RPMI8226 (cell line): ENCODE results near the gene SLC4A9.
"Not testable (repeated sequence)": the region's sequence is repeated elsewhere in the genome, so short reads cannot be mapped to it uniquely, and the experiment has no call there.

Experiments
- DNase-seq: peaks from one replicate; pipeline ENCODE4 v3.0.0-alpha.2; 2015

The SLC4A9 gene

DNA sequence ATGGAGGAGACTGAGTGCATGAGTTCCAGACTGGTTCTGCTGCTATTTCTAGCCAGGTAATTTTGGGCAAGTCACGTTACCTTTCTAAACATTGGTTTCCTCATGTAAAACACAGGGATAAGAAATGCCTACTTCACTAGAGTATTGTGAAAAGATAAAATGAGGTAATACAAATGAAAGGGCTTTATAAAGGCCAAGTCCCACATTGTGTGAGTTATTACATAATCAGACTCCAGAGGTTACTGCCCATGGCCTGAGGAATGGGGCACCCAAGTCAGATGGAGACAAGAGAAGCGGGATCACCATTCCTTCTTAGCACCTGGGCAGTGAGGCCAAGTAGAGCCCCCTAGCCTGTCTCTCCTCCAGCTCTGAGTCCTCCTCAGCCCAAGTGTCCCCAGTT, 21.1 kb upstream of the SLC4A9 start:
- no peak for DNase-seq

DNA sequence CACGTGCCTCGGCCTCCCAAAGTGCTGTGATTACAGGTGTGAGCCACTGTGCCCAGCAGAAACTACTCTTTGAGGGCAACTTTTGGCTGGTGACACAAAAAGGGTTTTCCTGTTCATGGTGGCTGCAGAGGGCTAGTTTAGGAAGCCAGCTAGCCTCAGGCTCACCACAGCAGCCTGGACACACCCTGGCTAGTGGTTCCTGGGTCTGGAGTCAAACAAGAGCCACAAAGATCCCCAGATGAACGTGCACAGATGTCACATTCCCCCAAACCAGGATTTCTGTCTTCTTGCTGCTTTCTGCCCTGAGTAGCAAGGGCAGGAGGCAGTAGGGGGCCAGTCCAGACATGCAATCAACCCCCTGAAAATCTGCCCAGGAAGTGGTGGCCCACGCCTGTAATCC, 20.4 kb upstream of the SLC4A9 start:
- DNase-seq = no peak

- DNase-seq = no peak
These were observed 19.3 kb upstream of the SLC4A9 start for GRCh38 chr5:140340605-140341121.

- DNase-seq = no peak
These were observed 18.4 kb upstream of the SLC4A9 start for GRCh38 chr5:140341591-140341990.

GRCh38 chr5:140342287-140342686, 17.7 kb upstream of the SLC4A9 start:
- DNase-seq = peak; percentile 19

GRCh38 chr5:140342896-140343295, 17.1 kb upstream of the SLC4A9 start:
- DNase-seq = no peak

GRCh38 chr5:140343849-140344248, 16.1 kb upstream of the SLC4A9 start:
- DNase-seq = not testable (repeated sequence)

- no peak for DNase-seq
These were observed 15.1 kb upstream of the SLC4A9 start for GRCh38 chr5:140344683-140345423.

DNA sequence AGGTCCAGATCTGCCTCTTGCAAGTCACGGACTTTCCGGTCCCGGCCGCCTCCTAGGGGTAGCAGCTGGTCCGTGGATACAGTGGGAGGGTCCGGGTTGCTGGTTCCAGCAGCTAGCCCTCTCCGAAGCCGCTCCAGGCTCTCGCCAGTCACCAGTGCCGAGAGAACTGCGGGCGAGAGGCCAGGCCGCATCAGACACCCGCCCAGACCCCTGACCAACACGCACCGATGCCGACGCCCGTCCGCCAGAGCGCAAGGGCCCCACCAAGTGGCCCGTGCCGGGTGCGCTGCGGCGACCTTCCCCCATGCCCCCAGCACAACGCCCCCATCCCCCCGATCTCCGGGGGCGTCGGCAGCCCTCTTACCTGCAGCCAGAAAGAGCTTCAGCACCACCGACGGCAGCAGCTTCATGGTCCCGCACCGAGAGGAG, 14.1 kb upstream of the SLC4A9 start:
- DNase-seq = no peak

DNA sequence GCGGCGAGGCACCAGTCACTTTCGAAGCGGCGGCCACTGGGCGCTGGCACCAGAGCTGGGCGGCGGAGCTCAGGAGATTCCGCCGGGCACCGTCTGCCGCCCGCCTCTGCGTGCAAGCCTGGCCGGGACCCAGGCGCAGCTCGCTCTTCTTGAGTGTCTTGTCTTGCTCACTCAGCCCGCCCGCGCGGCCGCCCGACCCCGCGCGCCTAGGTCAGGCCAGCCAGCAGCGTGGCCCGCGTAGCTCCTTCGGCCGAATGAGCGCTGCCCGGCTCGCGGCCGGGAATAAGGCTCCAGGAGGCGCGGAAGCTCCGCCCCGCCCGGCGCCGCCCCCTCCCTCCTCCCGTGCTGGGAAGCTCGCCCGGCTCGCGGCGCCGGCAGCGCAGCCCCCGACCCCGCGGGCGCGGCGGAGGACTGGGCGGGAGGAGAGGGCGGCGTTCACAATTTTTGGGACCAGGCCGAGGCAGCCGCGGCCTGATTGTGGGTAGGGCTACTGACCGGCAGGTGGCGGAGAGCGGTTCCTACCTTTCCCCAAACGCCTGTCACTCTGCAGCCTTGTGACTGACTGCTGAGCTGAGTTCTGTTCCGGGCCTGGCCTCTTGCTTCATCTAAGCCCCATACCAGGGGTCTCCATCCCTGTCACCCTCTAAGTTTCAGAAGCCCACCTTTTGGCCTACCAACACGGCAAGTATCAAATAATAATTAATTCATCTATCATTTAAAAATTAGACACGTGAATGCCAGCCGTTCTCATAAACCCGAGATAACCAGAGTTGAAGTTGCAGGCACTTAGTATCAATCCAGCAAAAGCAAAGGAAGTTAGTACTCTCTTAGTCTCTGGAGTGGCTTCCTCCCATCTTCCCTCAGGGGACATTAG, 13.4 kb upstream of the SLC4A9 start, which contains the start of gene HBEGF:
HBEGF (minus strand) TSS at position 256 of the 874 bp plus-strand sequence. CDS start 275 bp downstream, outside the sequence.
- peak; percentile 86 for DNase-seq

DNA sequence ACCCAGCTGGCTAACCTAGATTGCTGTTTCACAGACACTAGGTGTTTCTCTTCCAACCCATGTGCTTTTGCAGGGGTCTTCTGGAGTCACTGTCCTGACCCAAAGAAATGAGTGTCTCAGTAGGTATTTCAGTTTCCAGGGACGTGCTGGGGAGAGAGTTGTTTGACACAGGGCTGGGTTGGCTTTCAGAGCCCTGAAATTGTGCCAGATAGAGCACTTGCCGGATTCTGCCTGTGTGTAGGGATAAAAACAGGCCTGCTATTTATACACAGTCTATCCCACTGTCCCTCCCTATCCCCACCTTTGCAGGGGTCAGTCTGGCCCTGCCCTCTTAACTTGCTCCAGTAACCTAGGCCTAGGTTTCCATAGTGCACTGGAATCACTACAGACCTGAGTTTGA, 12.6 kb upstream of the SLC4A9 start:
- DNase-seq = no peak

DNA sequence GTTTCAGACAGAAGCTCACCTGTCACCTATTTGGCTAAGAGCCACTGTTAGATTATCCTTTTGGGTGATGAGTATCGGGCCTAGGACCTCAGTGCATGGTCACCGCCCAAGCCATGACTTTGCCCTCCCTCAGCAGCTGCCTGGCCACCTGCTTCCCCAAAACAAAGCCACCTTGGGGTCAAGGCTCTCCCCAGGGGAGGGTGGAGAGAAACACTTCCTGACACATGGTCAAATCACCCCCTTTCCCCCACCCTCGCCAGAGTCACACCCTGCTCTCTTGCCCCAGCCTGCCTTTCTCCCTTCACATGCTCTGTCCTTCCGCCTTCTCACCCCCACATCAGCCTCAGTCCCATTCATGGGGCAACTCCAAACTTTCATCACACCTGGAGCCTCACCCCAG, 11.9 kb upstream of the SLC4A9 start:
- peak; percentile 61 for DNase-seq

DNA sequence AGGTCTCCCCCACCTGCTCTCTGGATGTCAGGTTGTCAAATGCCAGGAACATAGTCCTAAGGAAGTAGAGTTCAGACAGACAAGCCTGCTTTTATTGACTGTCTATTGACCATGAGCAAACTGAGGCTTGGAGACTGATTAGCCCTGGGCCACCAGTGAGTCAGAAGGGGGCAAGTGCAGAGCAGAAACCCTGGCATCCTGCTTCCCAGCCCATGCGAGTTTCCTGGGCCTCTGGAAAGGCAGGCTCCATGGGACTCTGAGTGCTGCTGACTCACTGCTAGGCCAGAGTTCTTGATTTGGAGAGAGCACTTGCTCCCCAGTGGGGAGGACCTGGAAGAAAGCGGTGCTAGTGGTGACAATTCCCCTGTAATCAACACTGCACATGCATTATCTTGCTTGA, 10.8 kb upstream of the SLC4A9 start:
- DNase-seq = no peak

GRCh38 chr5:140351609-140352334, 8.2 kb upstream of the SLC4A9 start:
- DNase-seq = peak; percentile 83

GRCh38 chr5:140355546-140355945, 4.4 kb upstream of the SLC4A9 start:
- DNase-seq = no peak

- DNase-seq = peak; percentile 31
These were observed 2.9 kb upstream of the SLC4A9 start for GRCh38 chr5:140356853-140357725.

DNA sequence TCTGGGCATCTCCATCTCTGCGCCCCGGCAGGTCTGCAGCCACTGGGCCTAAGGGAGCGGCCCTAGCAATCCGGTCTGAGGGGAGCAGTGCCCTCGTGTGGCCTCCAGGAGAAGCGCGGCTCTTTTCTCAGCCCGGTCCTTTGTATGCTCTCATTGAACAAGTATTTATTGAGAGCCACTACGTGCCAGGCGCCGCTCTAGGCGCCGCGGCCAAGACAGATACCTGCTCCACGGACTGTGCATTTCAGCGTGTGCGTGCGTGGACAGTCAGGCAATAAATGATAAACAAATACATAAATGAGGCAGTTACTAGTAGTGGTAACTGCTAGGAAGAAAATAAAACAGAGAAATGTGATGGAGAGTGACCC, 2.3 kb upstream of the SLC4A9 start:
- DNase-seq = peak; percentile 81

DNA sequence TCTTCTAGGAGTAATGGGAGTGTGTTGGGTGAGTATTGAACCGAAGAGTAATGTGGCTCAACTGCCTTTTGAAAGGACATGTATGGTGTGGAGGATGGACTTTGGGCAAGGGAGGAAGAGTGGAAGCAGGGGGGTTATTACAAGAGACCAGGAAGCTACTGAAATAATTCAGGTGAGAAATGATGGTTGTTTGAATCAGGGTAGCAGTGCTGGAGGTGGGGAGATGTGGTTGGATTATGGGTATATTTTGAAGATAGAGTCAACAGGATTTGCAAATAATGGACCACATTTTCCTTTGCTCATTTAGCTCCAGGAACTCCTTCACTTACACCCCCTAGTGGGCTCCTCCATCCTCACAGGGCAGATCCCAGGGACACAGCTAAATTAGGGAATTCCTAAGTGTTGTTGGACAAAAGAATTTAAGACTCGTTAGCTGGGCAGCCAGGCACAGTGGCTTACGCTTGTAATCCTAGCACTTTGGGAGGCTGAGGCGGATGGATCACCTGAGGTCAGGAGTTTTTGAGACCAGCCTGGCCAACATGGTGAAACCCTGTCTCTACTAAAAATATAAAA, 1.2 kb upstream of the SLC4A9 start:
- no peak for DNase-seq

DNA sequence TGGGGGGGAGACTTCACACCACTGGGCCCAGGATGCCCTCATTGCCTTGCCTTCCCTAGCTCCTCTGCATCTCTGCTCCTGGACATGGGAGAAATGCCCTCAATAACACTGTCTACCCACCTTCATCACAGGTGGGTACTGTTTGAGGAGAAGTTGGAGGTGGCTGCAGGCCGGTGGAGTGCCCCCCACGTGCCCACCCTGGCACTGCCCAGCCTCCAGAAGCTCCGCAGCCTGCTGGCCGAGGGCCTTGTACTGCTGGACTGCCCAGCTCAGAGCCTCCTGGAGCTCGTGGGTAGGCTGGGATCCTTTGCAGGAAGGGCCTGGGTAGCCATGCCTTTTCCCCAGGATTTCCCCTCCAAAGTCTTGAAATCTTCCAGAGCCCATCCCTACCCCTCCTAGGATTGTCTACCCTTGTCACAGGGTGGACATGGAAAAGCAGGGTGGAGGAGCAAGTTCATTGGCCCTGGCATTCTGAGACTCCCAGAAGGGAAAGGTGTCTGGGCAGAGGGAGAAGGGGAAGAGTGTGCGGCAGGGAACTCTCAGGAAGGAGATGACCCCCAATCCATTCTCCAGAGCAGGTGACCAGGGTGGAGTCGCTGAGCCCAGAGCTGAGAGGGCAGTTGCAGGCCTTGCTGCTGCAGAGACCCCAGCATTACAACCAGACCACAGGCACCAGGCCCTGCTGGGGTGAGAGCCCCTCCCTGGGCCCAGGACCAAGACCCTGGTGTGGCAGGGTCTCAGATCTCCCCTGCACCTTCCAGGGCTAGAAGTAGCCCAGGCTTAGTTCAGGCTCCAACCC, 886 bp downstream of the SLC4A9 start:
- DNase-seq = no peak

DNA sequence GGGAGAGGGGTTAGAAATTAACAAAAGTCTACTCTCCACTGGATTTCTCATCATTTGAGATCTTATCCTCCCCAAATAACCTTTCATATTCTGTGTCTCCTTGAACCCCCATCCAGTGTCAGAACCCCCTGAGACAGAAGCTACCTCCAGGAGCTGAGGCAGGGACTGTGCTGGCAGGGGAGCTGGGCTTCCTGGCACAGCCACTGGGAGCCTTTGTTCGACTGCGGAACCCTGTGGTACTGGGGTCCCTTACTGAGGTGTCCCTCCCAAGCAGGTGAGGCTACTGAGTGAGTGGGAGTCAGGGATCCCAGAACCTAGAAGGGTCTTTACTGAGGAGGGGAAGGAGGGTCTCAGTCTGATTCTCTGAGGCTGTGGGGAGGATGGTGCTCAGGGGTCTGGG, 1.9 kb downstream of the SLC4A9 start:
- DNase-seq = no peak

DNA sequence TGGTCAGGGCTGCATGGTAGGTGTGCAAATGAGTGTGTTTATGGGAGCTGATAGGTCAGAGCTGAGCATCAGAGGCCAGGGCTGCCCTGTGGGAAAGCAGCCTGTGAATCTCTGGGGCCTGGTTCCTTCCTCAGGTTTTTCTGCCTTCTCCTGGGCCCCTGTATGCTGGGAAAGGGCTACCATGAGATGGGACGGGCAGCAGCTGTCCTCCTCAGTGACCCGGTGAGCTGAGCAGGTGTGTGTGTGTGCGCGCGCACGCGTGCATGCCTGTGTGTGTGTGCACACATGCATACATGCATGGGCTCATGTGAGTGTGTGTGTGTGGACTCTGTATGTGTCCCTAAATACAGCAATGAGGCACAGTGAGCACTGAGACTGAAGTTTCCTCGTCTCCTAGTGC, 2.3 kb downstream of the SLC4A9 start:
- DNase-seq = no peak
